Measurements from ENCODE around the gene RLF. TPM values are rescaled to one million over a fixed set of nuclear protein-coding genes. Genes with fewer than 3 reads are reported as not detected.

The RLF gene
- total and polyA plus RNA-seq, 2 of the 8 experiments (the other 6 are each of a cell fraction or from before 2014, with no cell fraction given) = 4.2 to 18.0 TPM

- Histone ChIP-seq H3K4me2 (ENCODE audit: insufficient read depth in 1 of 2, low read depth in 2 of 2, low read length in 2 of 2) (no peak overlapping the region), H3K79me2 (ENCODE audit: control insufficient read depth in 1 of 2, insufficient read depth in 2 of 2, low read length in 2 of 2) (no peaks in the 10 kb centered on the region), H2AK5ac (ENCODE audit: low read depth, low read length) (no peak overlapping the region), H4K8ac (ENCODE audit: extremely low read depth, insufficient read depth, low read length) (no peak overlapping the region), H3K23ac (ENCODE audit: insufficient read length) (no peak overlapping the region), H3K4me3 (ENCODE audit: extremely low read depth in 1 of 4, insufficient read depth in 2 of 4, low read depth in 3 of 4, low read length in 4 of 4) (no peak overlapping the region), H4K5ac (ENCODE audit: insufficient read length, low read depth, low read length) (no peak overlapping the region), H3K9ac (replicated peaks in 1 of 4; ENCODE audit: extremely low read depth in 1 of 4, low read depth in 3 of 4, low read length in 3 of 4) (no peak overlapping the region), H3K4me1 (replicated peaks in 1 of 4; ENCODE audit: control insufficient read depth in 3 of 4, insufficient read depth in 4 of 4, low read length in 3 of 4) (no peaks in the 10 kb centered on the region), H3K14ac (ENCODE audit: insufficient read length) (no peak overlapping the region), H3K36me3 (ENCODE audit: control insufficient read depth in 2 of 4, insufficient read depth in 4 of 4, low read length in 3 of 4) (peaks cover 4 to 39% (median 9%) of the 10 kb centered on the region in 4 experiments; a peak in 7 of 8 replicates), H2BK120ac (replicated peaks; ENCODE audit: low read depth, low read length) (no peak overlapping the region), H3K4ac (replicated peaks; ENCODE audit: insufficient read length, low read depth, low read length) (no peak overlapping the region), H2BK12ac (ENCODE audit: low read depth, low read length) (no peak overlapping the region), H2AFZ (ENCODE audit: low read length) (no peak overlapping the region), H4K91ac (replicated peaks; ENCODE audit: insufficient read length, low read length) (no peak overlapping the region), H3K18ac (ENCODE audit: extremely low read depth, low read length) (no peak overlapping the region), H4K20me1 (replicated peaks in 1 of 2; ENCODE audit: control insufficient read depth in 1 of 2, insufficient read depth in 2 of 2, low read length in 2 of 2) (no peaks in the 10 kb centered on the region), H2BK15ac (ENCODE audit: low read length) (no peak overlapping the region), H3K23me2 (ENCODE audit: low read depth, low read length) (0 out of 2 replicates have a peak, but pooled peaks cover 1% of the 10 kb centered on the region), H2BK5ac (ENCODE audit: low read depth, low read length) (no peak overlapping the region), H2BK20ac (ENCODE audit: low read length) (no peak overlapping the region), H3K27me3 (replicated peaks in 1 of 4; ENCODE audit: control insufficient read depth in 3 of 4, extremely low read depth in 1 of 4, insufficient read depth in 3 of 4, low read length in 3 of 4) (no peaks in the 10 kb centered on the region), H3K27ac (ENCODE audit: low read depth, low read length) (no peak overlapping the region), H3K79me1 (ENCODE audit: low read depth, low read length) (0 out of 2 replicates have a peak, but pooled peaks cover 3% of the 10 kb centered on the region), H3K56ac (replicated peaks; ENCODE audit: insufficient read length, low read depth, low read length) (no peak overlapping the region), H3K9me3 (ENCODE audit: insufficient read depth in 2 of 2, low read depth in 1 of 2, low read length in 1 of 2) (no peaks in the 10 kb centered on the region)
- FAIRE-seq = no peak
- DNase-seq (ENCODE audit: low read depth in 1 of 2, low spot score in 2 of 2) = no peak
- CTCF ChIA-PET (ENCODE audit: partially characterized antibody) = interaction anchor here (0.8 to 1.1 kb wide), 2 partner anchors 132 to 203 kb away, joined by 3 to 4 read pairs; no protein-coding TSS in a partner anchor
- POLR2A ChIA-PET (ENCODE audit: partially characterized antibody) = no interaction called here
- TF ChIP-seq SUZ12 (IDR thresholded peaks at IDR 0.05; ENCODE audit: low read length) = no peak
- 96% methylated on average over 3 of the region's 3 CpGs; no CpG with 5 or more reads in 1 of the 2 experiments for WGBS, 2 experiments (ENCODE audit: extremely low coverage in 1 of 2, insufficient coverage in 1 of 2, insufficient read length in 1 of 2, insufficient replicate concordance in 2 of 2, low coverage in 1 of 2, low lambda C conversion rate in 2 of 2, missing lambda C conversion rate in 1 of 2)
These were observed 114.9 kb downstream of the RLF start for GRCh38 chr1:40276122-40276521.
